Lung (tissue), 12 donors: ENCODE results near the gene SCGB1A1. TPM values are rescaled to one million over a fixed set of nuclear protein-coding genes. Genes with fewer than 3 reads are reported as not detected.

Experiments used
- ATAC-seq: fragments of 200-7000 bp; cut with Tn5 transposase; one replicate; pipeline ENCODE4 v1.9.1; 2020; ENCODE audit warnings: moderate number of reproducible peaks; ENCODE audit not compliant: insufficient read depth, low FRiP score
- DNase-seq, 3 donors: peaks; one replicate each; pipeline ENCODE4 v3.0.0-alpha.2; 2013 to 2017
- H3K27ac ChIP-seq, 2 donors: one replicate each; pipeline ENCODE4 v1.5.1; 2013; ENCODE audit warnings: mild to moderate bottlenecking in 2 of 2, moderate library complexity in 2 of 2, control low read depth in 1 of 2, inconsistent platforms in 1 of 2, low read depth in 1 of 2, low read length in 1 of 2
- H3K27me3 ChIP-seq, 3 donors: one replicate each; pipeline ENCODE4 v1.5.1; 2013; ENCODE audit warnings: low read length in 2 of 3; ENCODE audit not compliant: control insufficient read depth in 3 of 3, insufficient read depth in 3 of 3
- H3K36me3 ChIP-seq, 4 donors: one replicate each; pipeline ENCODE4 v1.5.1; 2013; ENCODE audit warnings: low read length in 4 of 4, mild to moderate bottlenecking in 1 of 4, moderate library complexity in 1 of 4; ENCODE audit not compliant: control insufficient read depth in 4 of 4, insufficient read depth in 4 of 4
- H3K4me1 ChIP-seq, 5 donors: one replicate each; pipeline ENCODE4 v1.5.1; 2013; ENCODE audit warnings: low read length in 5 of 5, mild to moderate bottlenecking in 2 of 5, moderate library complexity in 1 of 5; ENCODE audit not compliant: control insufficient read depth in 5 of 5, insufficient read depth in 5 of 5
- H3K4me3 ChIP-seq: one replicate; pipeline ENCODE4 v1.5.1; 2013; ENCODE audit warnings: mild to moderate bottlenecking, control low read depth, moderate library complexity
- H3K9ac ChIP-seq, 2 donors: one replicate each; pipeline ENCODE4 v1.5.1; 2013; ENCODE audit warnings: low read length in 2 of 2, control low read depth in 1 of 2; ENCODE audit not compliant: insufficient read depth in 1 of 2
- H3K9me3 ChIP-seq, 4 donors: one replicate each; pipeline ENCODE4 v1.5.1; 2013; ENCODE audit warnings: low read length in 3 of 4, mild to moderate bottlenecking in 1 of 4, moderate library complexity in 1 of 4; ENCODE audit not compliant: control insufficient read depth in 4 of 4, insufficient read depth in 3 of 4
- CTCF ChIP-seq: IDR thresholded peaks from 2 replicates; pipeline ENCODE4 v1.5.1; 2012; ENCODE audit warnings: mild to moderate bottlenecking; ENCODE audit errors: control extremely low read depth, extremely low read depth
- WGBS, 2 donors: extraction: QIAGEN DNeasy Blood & Tissue Kit; methylation state at CpG; one replicate each; pipeline ENCODE4 v1.1.7; 2013; 5-methylcytosine and 5-hydroxymethylcytosine counted together
- polyA plus RNA-seq, 2 donors: library from polyadenylated mRNA; stranded (reverse); fragments of 200-250 nt; gene quantifications; one replicate each; pipeline ENCODE4 v1.2.1, GENCODE V29; 2013
- total RNA-seq, 2 donors: library from RNA; depleted of rRNA in 1 of 2; stranded (reverse); fragments of >200 nt in 1 of 2; gene quantifications; one replicate each; pipeline ENCODE4 v1.2.1, GENCODE V29; 2014 to 2021
- donor health status: control.
- donor health status: control.
- donor health status: Bipolar disorder and iron deficiency.
- donor health status: healthy.
- donor health status: DM: yes; HTN: yes; CAD: no.

SCGB1A1 gene
- total and polyA plus RNA-seq, 4 donors, result 16.0 to 6,099 (median 3,995) TPM

- ATAC-seq (no peak), DNase-seq (no peak)
- H3K9ac ChIP-seq, result no peak overlapping the region
- no peaks in the 10 kb centered on the region for H3K9me3 ChIP-seq
- peaks cover 3 to 48% (median 10%) of the 10 kb centered on the region in 5 donors for H3K4me1 ChIP-seq
- H3K27ac ChIP-seq, result no peak overlapping the region
- TF ChIP-seq CTCF, result no peak
- H3K36me3 ChIP-seq, result peaks cover 0 to 3% (median 0%) of the 10 kb centered on the region in 4 donors
- 55 to 73% methylated on average over 5 of the region's 5 CpGs for WGBS, 2 donors
- no peak overlapping the region for H3K4me3 ChIP-seq
- H3K27me3 ChIP-seq, result no peaks in the 10 kb centered on the region
These were observed 25.1 kb upstream of the SCGB1A1 start for GRCh38 chr11:62393735-62394134.

GRCh38 chr11:62394825-62395538, 23.9 kb upstream of the SCGB1A1 start:
- Histone ChIP-seq H3K27ac (peak overlapping the region; percentile 34 to 78), H3K27me3 (no peaks in the 10 kb centered on the region), H3K4me3 (no peak overlapping the region), H3K36me3 (peaks cover 0 to 2% (median 0%) of the 10 kb centered on the region in 4 donors), H3K9me3 (no peaks in the 10 kb centered on the region), H3K4me1 (peaks cover 7 to 50% (median 16%) of the 10 kb centered on the region in 5 donors), H3K9ac (no peak overlapping the region)
- ATAC-seq (peak; percentile 70), DNase-seq (peak; percentile 82 to 95 (median 94))
- TF ChIP-seq CTCF, result peak; percentile 75
- WGBS, 2 donors, result 21 to 26% methylated on average over 14 of the region's 14 CpGs

- ATAC-seq (no peak), DNase-seq (no peak)
- WGBS, 2 donors, result 88 to 90% methylated on average over 10 of the region's 10 CpGs
- H3K4me3 ChIP-seq, result no peak overlapping the region
- no peak overlapping the region for H3K27ac ChIP-seq
- peaks cover 7 to 61% (median 22%) of the 10 kb centered on the region in 5 donors for H3K4me1 ChIP-seq
- H3K27me3 ChIP-seq, result no peaks in the 10 kb centered on the region
- no peak overlapping the region for H3K9ac ChIP-seq
- TF ChIP-seq CTCF, result no peak
- no peaks in the 10 kb centered on the region for H3K9me3 ChIP-seq
- H3K36me3 ChIP-seq, result no peaks in the 10 kb centered on the region
These were observed 22.8 kb upstream of the SCGB1A1 start for GRCh38 chr11:62395885-62396551.
